ENCODE data around the gene SLPI. TPM values are rescaled to one million over a fixed set of nuclear protein-coding genes. Genes with fewer than 3 reads are reported as not detected.

Gene SLPI
- total and polyA plus RNA-seq, 2 donors from 2014 or later: 105 to 3,615 TPM

- Histone ChIP-seq H3K4me3 (ENCODE audit: low read length in 3 of 3) (no peak overlapping the region), H3K27ac (ENCODE audit: low read depth in 2 of 2, low read length in 2 of 2) (no peak overlapping the region), H3K36me3 (ENCODE audit: control insufficient read depth in 2 of 3, insufficient read depth in 3 of 3, low read length in 3 of 3) (no peaks in the 10 kb centered on the region), H3K4me1 (ENCODE audit: control insufficient read depth in 2 of 3, insufficient read depth in 2 of 3, low read depth in 1 of 3, low read length in 3 of 3) (peaks cover 0 to 5% (median 0%) of the 10 kb centered on the region in 3 donors), H3K27me3 (ENCODE audit: control insufficient read depth, insufficient read depth, low read length) (no peaks in the 10 kb centered on the region), H3K9ac (ENCODE audit: low read length in 3 of 3) (no peak overlapping the region), H3K9me3 (ENCODE audit: control insufficient read depth in 2 of 3, insufficient read depth in 1 of 3, low read length in 3 of 3) (no peaks in the 10 kb centered on the region)
- FAIRE-seq (no peak), DNase-seq (no peak)
- intact Hi-C loops (cut with DNase I): no loop called here
- no peak for TF ChIP-seq CTCF (IDR thresholded peaks at IDR 0.05; ENCODE audit: borderline replicate concordance, extremely low read depth, insufficient read depth)
Observed at GRCh38 chr20:45263556-45264266, 9.3 kb upstream of the SLPI start.

GRCh38 chr20:45258664-45259063 lies 4.3 kb upstream of the SLPI start:
- intact Hi-C loops (cut with DNase I): no loop called here
- DNase-seq: no peak
- H3K27me3 ChIP-seq (ENCODE audit: control insufficient read depth, insufficient read depth, low read length): no peaks in the 10 kb centered on the region
- FAIRE-seq: no peak
- no peaks in the 10 kb centered on the region for H3K4me1 ChIP-seq (ENCODE audit: control insufficient read depth in 2 of 3, insufficient read depth in 2 of 3, low read depth in 1 of 3, low read length in 3 of 3)
- TF ChIP-seq CTCF (IDR thresholded peaks at IDR 0.05; ENCODE audit: borderline replicate concordance, extremely low read depth, insufficient read depth): no peak
- H3K4me3 ChIP-seq (ENCODE audit: low read length in 3 of 3): no peak overlapping the region
- H3K9ac ChIP-seq (ENCODE audit: low read length in 3 of 3): no peak overlapping the region
- H3K36me3 ChIP-seq (ENCODE audit: control insufficient read depth in 2 of 3, insufficient read depth in 3 of 3, low read length in 3 of 3): no peaks in the 10 kb centered on the region
- no peak overlapping the region for H3K27ac ChIP-seq (ENCODE audit: low read depth in 2 of 2, low read length in 2 of 2)
- no peaks in the 10 kb centered on the region for H3K9me3 ChIP-seq (ENCODE audit: control insufficient read depth in 2 of 3, insufficient read depth in 1 of 3, low read length in 3 of 3)

GRCh38 chr20:45258259-45258658 lies 3.9 kb upstream of the SLPI start:
- Histone ChIP-seq H3K36me3 (ENCODE audit: control insufficient read depth in 2 of 3, insufficient read depth in 3 of 3, low read length in 3 of 3) (no peaks in the 10 kb centered on the region), H3K4me1 (ENCODE audit: control insufficient read depth in 2 of 3, insufficient read depth in 2 of 3, low read depth in 1 of 3, low read length in 3 of 3) (no peaks in the 10 kb centered on the region), H3K27ac (ENCODE audit: low read depth in 2 of 2, low read length in 2 of 2) (no peak overlapping the region), H3K27me3 (ENCODE audit: control insufficient read depth, insufficient read depth, low read length) (no peaks in the 10 kb centered on the region), H3K9me3 (ENCODE audit: control insufficient read depth in 2 of 3, insufficient read depth in 1 of 3, low read length in 3 of 3) (no peaks in the 10 kb centered on the region), H3K4me3 (ENCODE audit: low read length in 3 of 3) (no peak overlapping the region), H3K9ac (ENCODE audit: low read length in 3 of 3) (no peak overlapping the region)
- DNase-seq (no peak), FAIRE-seq (no peak)
- no peak for TF ChIP-seq CTCF (IDR thresholded peaks at IDR 0.05; ENCODE audit: borderline replicate concordance, extremely low read depth, insufficient read depth)
- intact Hi-C loops (cut with DNase I): no loop called here

GRCh38 chr20:45257711-45258110 lies 3.3 kb upstream of the SLPI start:
- Histone ChIP-seq H3K27me3 (ENCODE audit: control insufficient read depth, insufficient read depth, low read length) (no peaks in the 10 kb centered on the region), H3K4me1 (ENCODE audit: control insufficient read depth in 2 of 3, insufficient read depth in 2 of 3, low read depth in 1 of 3, low read length in 3 of 3) (no peaks in the 10 kb centered on the region), H3K9me3 (ENCODE audit: control insufficient read depth in 2 of 3, insufficient read depth in 1 of 3, low read length in 3 of 3) (no peaks in the 10 kb centered on the region), H3K9ac (ENCODE audit: low read length in 3 of 3) (no peak overlapping the region), H3K36me3 (ENCODE audit: control insufficient read depth in 2 of 3, insufficient read depth in 3 of 3, low read length in 3 of 3) (no peaks in the 10 kb centered on the region), H3K27ac (ENCODE audit: low read depth in 2 of 2, low read length in 2 of 2) (no peak overlapping the region), H3K4me3 (ENCODE audit: low read length in 3 of 3) (no peak overlapping the region)
- FAIRE-seq (no peak), DNase-seq (peak in 1 of 5 donors; percentile 16)
- intact Hi-C loops (cut with DNase I): no loop called here
- no peak for TF ChIP-seq CTCF (IDR thresholded peaks at IDR 0.05; ENCODE audit: borderline replicate concordance, extremely low read depth, insufficient read depth)
